HEK293 (cell line): ENCODE data around the gene ATP8A2.

Experiments used
- CTCF ChIA-PET: fragments of 350-600 bp; formaldehyde crosslinking; extraction: SDS; loops from one replicate; lab custom pipeline; 2021; ENCODE audit warnings: antibody characterized with exemption; lab: Yijun Ruan, JAX
- POLR2A ChIA-PET: fragments of 300-600 bp; formaldehyde crosslinking; extraction: SDS; loops from one replicate; lab custom pipeline; 2020; ENCODE audit warnings: antibody characterized with exemption, inconsistent platforms; lab: Yijun Ruan, JAX
- H3K27ac ChIP-seq: fragments of 200-500 bp; sonication (Bioruptor generic); 2 replicates; pipeline ENCODE4 v1.5.1; 2014; ENCODE audit warnings: low read depth, low read length, control low read depth, inconsistent platforms; ENCODE audit errors: extremely low read depth
- H3K36me3 ChIP-seq, 2 experiments: fragments of 200-500 bp in 1 of 2; sonication (Bioruptor generic) in 1 of 2; 1 replicate in 1 of 2; 2 replicates in 1 of 2; pipeline ENCODE4 v1.5.1; 2014 to 2017; ENCODE audit warnings: inconsistent platforms in 2 of 2, low read length in 2 of 2; ENCODE audit not compliant: control insufficient read depth in 2 of 2, insufficient read depth in 1 of 2
- H3K4me1 ChIP-seq: fragments of 200-500 bp; sonication (Bioruptor generic); 2 replicates; pipeline ENCODE4 v1.5.1; 2014; ENCODE audit warnings: mild to moderate bottlenecking, low read length, inconsistent platforms; ENCODE audit not compliant: control insufficient read depth, insufficient read depth
- H3K4me3 ChIP-seq: 2 replicates; pipeline ENCODE4 v1.5.1; 2011; ENCODE audit warnings: low read depth, mild to moderate bottlenecking, control low read depth, low read length, moderate library complexity
- H3K9me3 ChIP-seq: fragments of 200-500 bp; sonication (Bioruptor generic); 2 replicates; pipeline ENCODE4 v1.5.1; 2014; ENCODE audit warnings: low read depth, low read length, inconsistent platforms; ENCODE audit not compliant: control insufficient read depth, insufficient read depth
- BCL11B ChIP-seq: fragments of 450-650 bp; formaldehyde crosslinking; IDR thresholded peaks from 2 replicates; pipeline ENCODE4 v1.5.1; 2016; ENCODE audit warnings: low read depth, missing biosample characterization, missing genetic modification characterization
- BCL6B ChIP-seq: fragments of 450-650 bp; formaldehyde crosslinking; IDR thresholded peaks from 2 replicates; pipeline ENCODE4 v1.5.1; 2017; ENCODE audit warnings: missing biosample characterization, missing genetic modification characterization
- GLIS2 ChIP-seq: fragments of 450-650 bp; formaldehyde crosslinking; IDR thresholded peaks from 2 replicates; pipeline ENCODE4 v1.5.1; 2016; ENCODE audit warnings: missing biosample characterization, missing genetic modification characterization
- HOXD13 ChIP-seq: sonication (generic); formaldehyde crosslinking; IDR thresholded peaks from 2 replicates; pipeline ENCODE4 v1.8.0; 2022; ENCODE audit warnings: missing genetic modification reagents, borderline replicate concordance
- IKZF3 ChIP-seq: fragments of 450-650 bp; IDR thresholded peaks from 2 replicates; pipeline ENCODE4 v1.5.0; 2018; ENCODE audit warnings: missing biosample characterization, mild to moderate bottlenecking, missing genetic modification characterization, moderate library complexity
- KLF10 ChIP-seq: fragments of 450-650 bp; IDR thresholded peaks from 2 replicates; pipeline ENCODE4 v1.5.1; 2018; ENCODE audit warnings: missing biosample characterization, mild to moderate bottlenecking, missing genetic modification characterization
- PRDM1 ChIP-seq: fragments of 450-650 bp; formaldehyde crosslinking; IDR thresholded peaks from 2 replicates; pipeline ENCODE4; 2016; ENCODE audit warnings: missing biosample characterization, missing genetic modification characterization
- REST ChIP-seq: fragments of 450-650 bp; formaldehyde crosslinking; IDR thresholded peaks from 2 replicates; pipeline ENCODE4 v1.5.1; 2016; ENCODE audit warnings: missing biosample characterization, missing genetic modification characterization
- SP3 ChIP-seq: fragments of 450-650 bp; formaldehyde crosslinking; IDR thresholded peaks from 2 replicates; pipeline ENCODE4 v1.5.1; 2016; ENCODE audit warnings: missing biosample characterization, missing genetic modification characterization
- TCF7L2 ChIP-seq: IDR thresholded peaks from 2 replicates; pipeline ENCODE4 v1.6.1; 2011; ENCODE audit warnings: low read depth, mild to moderate bottlenecking, inconsistent platforms, low read length, moderate library complexity, borderline replicate concordance
- TRIM28 ChIP-seq: IDR thresholded peaks from 2 replicates; pipeline ENCODE4 v1.6.1; 2011; ENCODE audit warnings: low read length, control low read depth, borderline replicate concordance
- ZBTB1 ChIP-seq: fragments of 450-650 bp; formaldehyde crosslinking; IDR thresholded peaks from 2 replicates; pipeline ENCODE4 v1.5.1; 2016; ENCODE audit warnings: missing biosample characterization, missing genetic modification characterization
- ZBTB10 ChIP-seq: fragments of 450-650 bp; formaldehyde crosslinking; IDR thresholded peaks from 2 replicates; pipeline ENCODE4 v1.5.1; 2016; ENCODE audit warnings: missing biosample characterization, missing genetic modification characterization
- ZBTB8A ChIP-seq: fragments of 450-650 bp; formaldehyde crosslinking; IDR thresholded peaks from 2 replicates; pipeline ENCODE4 v1.5.1; 2016; ENCODE audit warnings: missing biosample characterization, missing genetic modification characterization
- ZFP37 ChIP-seq: fragments of 450-650 bp; formaldehyde crosslinking; IDR thresholded peaks from 2 replicates; pipeline ENCODE4 v1.5.1; 2016; ENCODE audit warnings: missing biosample characterization, missing genetic modification characterization
- ZFP41 ChIP-seq: fragments of 450-650 bp; formaldehyde crosslinking; IDR thresholded peaks from 2 replicates; pipeline ENCODE4 v1.5.1; 2016; ENCODE audit warnings: missing biosample characterization, missing genetic modification characterization, borderline replicate concordance
- ZNF114 ChIP-seq: fragments of 450-650 bp; formaldehyde crosslinking; IDR thresholded peaks from 2 replicates; pipeline ENCODE4 v1.5.0; 2017; ENCODE audit warnings: missing biosample characterization, missing genetic modification characterization
- ZNF146 ChIP-seq: fragments of 450-650 bp; formaldehyde crosslinking; IDR thresholded peaks from 2 replicates; pipeline ENCODE4 v1.5.1; 2016; ENCODE audit warnings: missing biosample characterization, missing genetic modification characterization
- ZNF18 ChIP-seq: fragments of 450-650 bp; formaldehyde crosslinking; IDR thresholded peaks from 2 replicates; pipeline ENCODE4 v1.5.1; 2016; ENCODE audit warnings: missing biosample characterization, missing genetic modification characterization
- ZNF280D ChIP-seq: fragments of 450-650 bp; formaldehyde crosslinking; IDR thresholded peaks from 2 replicates; pipeline ENCODE4 v1.5.1; 2016; ENCODE audit warnings: missing biosample characterization, missing genetic modification characterization
- ZNF292 ChIP-seq: fragments of 450-650 bp; formaldehyde crosslinking; IDR thresholded peaks from 2 replicates; pipeline ENCODE4 v1.5.1; 2016; ENCODE audit warnings: low read depth, missing biosample characterization, missing genetic modification characterization, borderline replicate concordance
- ZNF404 ChIP-seq: fragments of 450-650 bp; formaldehyde crosslinking; IDR thresholded peaks from 2 replicates; pipeline ENCODE4 v1.5.1; 2017; ENCODE audit warnings: missing biosample characterization, missing genetic modification characterization
- ZNF548 ChIP-seq: fragments of 450-650 bp; formaldehyde crosslinking; IDR thresholded peaks from 2 replicates; pipeline ENCODE4 v1.5.1; 2016; ENCODE audit warnings: missing biosample characterization, missing genetic modification characterization
- ZNF558 ChIP-seq: fragments of 450-650 bp; formaldehyde crosslinking; IDR thresholded peaks from 2 replicates; pipeline ENCODE4 v1.5.1; 2016; ENCODE audit warnings: missing biosample characterization, missing genetic modification characterization
- ZNF621 ChIP-seq: fragments of 450-650 bp; formaldehyde crosslinking; IDR thresholded peaks from 2 replicates; pipeline ENCODE4 v1.5.1; 2017; ENCODE audit warnings: missing biosample characterization, missing genetic modification characterization
- ZNF664 ChIP-seq: fragments of 450-650 bp; formaldehyde crosslinking; IDR thresholded peaks from 2 replicates; pipeline ENCODE4 v1.5.1; 2016; ENCODE audit warnings: missing biosample characterization, missing genetic modification characterization
- ZNF830 ChIP-seq: fragments of 450-650 bp; IDR thresholded peaks from 2 replicates; pipeline ENCODE4 v1.5.0; 2018; ENCODE audit warnings: missing biosample characterization, missing genetic modification characterization, low read depth, mild to moderate bottlenecking, moderate library complexity

ATP8A2 gene

GRCh38 chr13:25446261-25446660, 74.5 kb downstream of the ATP8A2 start:
- no peaks in the 10 kb centered on the region for H3K4me1 ChIP-seq
- CTCF ChIA-PET = no interaction called here
- no peak for TF ChIP-seq IKZF3 (tag by site-specific recombination)
- no peak for TF ChIP-seq ZNF280D
- no peak for TF ChIP-seq ZNF664
- TF ChIP-seq ZBTB1 (tag by site-specific recombination) = no peak
- no peak for TF ChIP-seq ZNF830 (tag by site-specific recombination)
- TF ChIP-seq BCL11B (tag by site-specific recombination) = no peak
- no peak for TF ChIP-seq ZFP37
- no peak for TF ChIP-seq GLIS2 (tag by site-specific recombination)
- TF ChIP-seq ZNF558 (tag by site-specific recombination) = no peak
- TF ChIP-seq ZBTB8A = no peak
- TF ChIP-seq TRIM28 = no peak
- no peak for TF ChIP-seq REST (tag by site-specific recombination)
- TF ChIP-seq KLF10 (tag by site-specific recombination) = no peak
- no peak for TF ChIP-seq BCL6B (tag by site-specific recombination)
- TF ChIP-seq TCF7L2 = no peak
- no peak for TF ChIP-seq ZNF146
- no peak for TF ChIP-seq HOXD13 (CRISPR knock-in tag)

GRCh38 chr13:25447396-25447795, 75.6 kb downstream of the ATP8A2 start:
- CTCF ChIA-PET = no interaction called here
- Histone ChIP-seq H3K4me3 (no peak overlapping the region), H3K27ac (no peak overlapping the region), H3K36me3 (no peaks in the 10 kb centered on the region), H3K9me3 (no peaks in the 10 kb centered on the region), H3K4me1 (no peaks in the 10 kb centered on the region)
- POLR2A ChIA-PET = no interaction called here
- TF ChIP-seq ZNF292 (tag by site-specific recombination) (no peak), ZNF404 (tag by site-specific recombination) (no peak), ZNF18 (tag by site-specific recombination) (no peak), ZNF621 (tag by site-specific recombination) (no peak), SP3 (no peak), ZFP41 (tag by site-specific recombination) (no peak), ZBTB10 (tag by site-specific recombination) (no peak), ZNF548 (no peak), PRDM1 (tag by site-specific recombination) (no peak), ZNF114 (no peak)

More at GRCh38 chr13:25446261-25446660, 74.5 kb downstream of the ATP8A2 start:
- POLR2A ChIA-PET = no interaction called here
- Histone ChIP-seq H3K4me3 (no peak overlapping the region), H3K27ac (no peak overlapping the region), H3K36me3 (no peaks in the 10 kb centered on the region), H3K9me3 (no peaks in the 10 kb centered on the region)
